Endothelial cell of umbilical vein (primary cell): ENCODE measurements around the gene EXOC3. TPM values are rescaled to one million over a fixed set of nuclear protein-coding genes. Genes with fewer than 3 reads are reported as not detected.

Experiments
- BruUV-seq: library from RNA; stranded (reverse); fragments of 400-500 nt; replicated peaks from 2 replicates; lab custom pipeline; 2021; lab: Mats Ljungman, UMichigan
- CTCF ChIA-PET: fragments of 300-600, 350-600 bp; sonication (Branson Sonifier 250); formaldehyde crosslinking; loops from one replicate; lab custom pipeline; 2021; ENCODE audit warnings: antibody characterized with exemption, inconsistent platforms; lab: Charles Lee
- POLR2A ChIA-PET: fragments of 300-600, 350-600 bp; sonication (Branson Sonifier 250); formaldehyde crosslinking; loops from one replicate; lab custom pipeline; 2021; ENCODE audit warnings: antibody characterized with exemption, inconsistent platforms; lab: Charles Lee
- DNase-seq: peaks from one replicate; pipeline ENCODE4 v3.0.0-alpha.2; 2011; ENCODE audit warnings: low read depth, low spot score
- FAIRE-seq: peaks from 2 replicates; lab custom pipeline; 2011; peaks lifted over from hg19 to GRCh38; lab: Jason Lieb, UNC
- H2AFZ ChIP-seq: 2 replicates; pipeline ENCODE4 v1.6.0; 2012; ENCODE audit warnings: low read depth, low read length, control low read depth, inconsistent platforms
- H3K27ac ChIP-seq: 2 replicates; pipeline ENCODE4 v1.5.1; 2011; ENCODE audit warnings: low read depth, mild to moderate bottlenecking, control low read depth, low read length, moderate library complexity; ENCODE audit not compliant: insufficient read depth
- H3K27me3 ChIP-seq, 2 experiments: 2 replicates each; pipeline versions ENCODE4 v1.6.0 to v1.6.1; 2011; ENCODE audit warnings: low read length in 2 of 2, mixed read lengths in 1 of 2; ENCODE audit not compliant: control insufficient read depth in 2 of 2, insufficient read depth in 2 of 2
- H3K36me3 ChIP-seq, 2 experiments: 2 replicates in 1 of 2; 3 replicates in 1 of 2; pipeline ENCODE4 v1.5.1; 2011; ENCODE audit warnings: low read length in 2 of 2, mild to moderate bottlenecking in 1 of 2, moderate library complexity in 1 of 2; ENCODE audit not compliant: control insufficient read depth in 2 of 2, insufficient read depth in 2 of 2; ENCODE audit errors: extremely low read depth in 1 of 2
- H3K4me1 ChIP-seq: 3 replicates; pipeline ENCODE4 v1.5.1; 2011; ENCODE audit warnings: mild to moderate bottlenecking, low read length; ENCODE audit not compliant: control insufficient read depth, insufficient read depth; ENCODE audit errors: extremely low read depth
- H3K4me2 ChIP-seq: 2 replicates; pipeline ENCODE4 v1.6.1; 2011; ENCODE audit warnings: low read length, control low read depth, mixed read lengths; ENCODE audit not compliant: insufficient read depth
- H3K4me3 ChIP-seq, 3 experiments: fragments of 200-600 bp in 1 of 3; sonication (generic), shearing (Covaris generic) in 1 of 3; replicated peaks in 1 of 3; 2 replicates each; pipeline ENCODE4 v1.5.1; 2011 to 2016; ENCODE audit warnings: control low read depth in 3 of 3, low read length in 3 of 3, mild to moderate bottlenecking in 2 of 3, inconsistent platforms in 1 of 3, low read depth in 1 of 3, moderate library complexity in 1 of 3; ENCODE audit not compliant: insufficient read depth in 1 of 3
- H3K79me2 ChIP-seq: 2 replicates; pipeline ENCODE4 v1.6.0; 2012; ENCODE audit warnings: low read length, inconsistent platforms; ENCODE audit not compliant: control insufficient read depth, insufficient read depth
- H3K9ac ChIP-seq: replicated peaks from 2 replicates; pipeline ENCODE3; 2011; ENCODE audit warnings: low read length, control low read depth; ENCODE audit not compliant: insufficient read depth; ENCODE audit errors: extremely low read depth
- H3K9me1 ChIP-seq: replicated peaks from 3 replicates; pipeline ENCODE4 v1.6.0; 2011; ENCODE audit warnings: mild to moderate bottlenecking, low read length; ENCODE audit not compliant: control insufficient read depth, insufficient read depth; ENCODE audit errors: extremely low read depth
- H3K9me3 ChIP-seq: replicated peaks from 2 replicates; pipeline ENCODE4 v1.5.1; 2012; ENCODE audit warnings: low read length, inconsistent platforms; ENCODE audit not compliant: control insufficient read depth, insufficient read depth
- H4K20me1 ChIP-seq: replicated peaks from 2 replicates; pipeline ENCODE3; 2011; ENCODE audit warnings: mild to moderate bottlenecking, low read length; ENCODE audit not compliant: control insufficient read depth, insufficient read depth; ENCODE audit errors: extremely low read depth
- EZH2 ChIP-seq: IDR thresholded peaks from 2 replicates; pipeline ENCODE4 v1.6.1; 2012; ENCODE audit warnings: borderline replicate concordance, low read depth, mild to moderate bottlenecking, moderate library complexity, low read length, inconsistent platforms; ENCODE audit not compliant: severe bottlenecking
- FOS ChIP-seq: IDR thresholded peaks from 2 replicates; pipeline ENCODE4 v1.6.1; 2011; ENCODE audit warnings: mild to moderate bottlenecking, low read length, moderate library complexity, borderline replicate concordance; ENCODE audit not compliant: insufficient read depth
- GATA2 ChIP-seq: IDR thresholded peaks from 2 replicates; pipeline ENCODE4 v1.7.0; 2011; ENCODE audit warnings: low read depth, mild to moderate bottlenecking, moderate library complexity, mixed read lengths, low read length; ENCODE audit not compliant: insufficient read length, insufficient read depth
- JUN ChIP-seq: IDR thresholded peaks from 2 replicates; pipeline ENCODE4 v1.6.1; 2011; ENCODE audit warnings: borderline replicate concordance, low read depth; ENCODE audit not compliant: insufficient read length, insufficient read depth
- MYC ChIP-seq: IDR thresholded peaks from one replicate; pipeline ENCODE4 v1.6.1; 2011; ENCODE audit warnings: mild to moderate bottlenecking, low read depth, low read length
- POLR2A ChIP-seq: IDR thresholded peaks from 2 replicates; pipeline ENCODE4 v1.6.1; 2012; ENCODE audit warnings: low read depth, mild to moderate bottlenecking, control low read depth, low read length
- POLR2AphosphoS5 ChIP-seq: IDR thresholded peaks from 2 replicates; pipeline ENCODE4 v1.6.1; 2012; ENCODE audit warnings: low read depth, mild to moderate bottlenecking, control low read depth, low read length, moderate library complexity; ENCODE audit not compliant: insufficient read depth
- dilution Hi-C: fragments of 300-500 bp; cut with MboI; formaldehyde crosslinking; loops from one replicate; pipeline ENCODE4 v1.15.0; 2019; ENCODE audit warnings: low sequenced_read_pairs; ENCODE audit not compliant: extremely low pct_ligation_motif_present
- intact Hi-C: fragments of 100-400 bp; cut with micrococcal nuclease; formaldehyde crosslinking; loops from one replicate; pipeline ENCODE4 v1.10.0; 2022
- polyA plus RNA-seq, 4 experiments: library from polyadenylated mRNA; depleted of rRNA in 3 of 4; stranded (reverse) in 3 of 4; unstranded in 1 of 4; fragments of >200 nt; gene quantifications; 2 replicates each; pipeline versions ENCODE4 v1.2.1 to v1.2.3, GENCODE V29; 2011 to 2012; ENCODE audit warnings: missing spikeins in 1 of 4
- total RNA-seq: library from RNA; stranded (reverse); gene quantifications from 2 replicates; pipeline ENCODE4 v1.2.3, GENCODE V29; 2021
- TF ChIP-seq, protein P1 (sequence below), 2 donors: IDR thresholded peaks; 1 replicate in 1 of 2; 2 replicates in 1 of 2; pipeline ENCODE4 v1.5.1; 2011; ENCODE audit warnings: low read length in 2 of 2, mild to moderate bottlenecking in 2 of 2, moderate library complexity in 2 of 2, control low read depth in 1 of 2, inconsistent platforms in 1 of 2, low read depth in 1 of 2; ENCODE audit not compliant: insufficient read depth in 1 of 2; ENCODE audit errors: extremely low read depth in 1 of 2
- TF ChIP-seq, protein P2 (sequence below): IDR thresholded peaks from 2 replicates; pipeline ENCODE4 v1.6.1; 2011; ENCODE audit not compliant: insufficient read depth, insufficient read length

The EXOC3 gene
- total and polyA plus RNA-seq, 2 donors (not counting 3 experiments of a cell fraction or from before 2014, with no cell fraction given), result 26.4 to 52.9 TPM

DNA sequence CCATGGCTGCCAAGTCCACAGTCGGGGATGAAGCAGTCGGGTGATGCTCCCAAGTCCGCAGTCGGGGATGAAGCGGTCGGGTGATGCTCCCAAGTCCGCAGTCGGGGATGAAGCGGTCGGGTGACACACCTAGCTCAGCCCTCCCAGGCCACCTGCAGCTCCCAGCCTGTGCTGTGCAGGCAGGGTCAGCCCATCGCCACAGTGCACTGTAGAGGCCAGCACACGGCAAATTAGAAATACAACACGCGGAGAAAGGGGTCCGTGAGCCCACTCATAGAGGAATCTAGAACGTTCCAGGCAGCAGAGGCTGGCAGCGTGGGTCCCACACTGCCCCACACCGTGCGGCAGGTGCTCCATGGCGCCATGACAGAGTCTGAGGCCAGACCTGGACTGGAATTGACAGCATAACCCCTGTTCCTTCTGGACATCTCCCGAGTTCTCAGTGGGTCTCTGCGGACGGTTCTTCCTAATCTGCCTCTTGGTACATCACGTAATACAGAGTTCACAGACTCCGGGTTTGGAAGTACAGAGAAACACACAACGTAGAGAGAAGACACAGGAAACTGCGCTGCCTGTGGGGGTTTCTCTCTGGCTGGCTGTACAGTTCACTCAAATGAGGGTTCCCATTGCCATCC is 7.7 kb upstream of the EXOC3 start:
- H3K4me2 ChIP-seq, result no peak overlapping the region
- intact Hi-C loops, result no loop called here
- H3K36me3 ChIP-seq, result no peaks in the 10 kb centered on the region
- no peaks in the 10 kb centered on the region for H3K79me2 ChIP-seq
- no peaks in the 10 kb centered on the region for H4K20me1 ChIP-seq
- no peaks in the 10 kb centered on the region for H3K4me1 ChIP-seq
- H3K9ac ChIP-seq, result no peak overlapping the region
- H3K9me3 ChIP-seq, result no peaks in the 10 kb centered on the region
- BruUV-seq, result no TSS peak
- DNase-seq, result no peak
- H3K27me3 ChIP-seq, result no peaks in the 10 kb centered on the region
- CTCF ChIA-PET, result interaction anchor here (1.0 to 7.1 kb wide), 5 partner anchors 91 to 247 kb away, joined by 3 to 94 read pairs (median 4); partner anchors contain the start of gene AHRR
- POLR2A ChIA-PET, result no interaction called here
- no peak overlapping the region for H3K4me3 ChIP-seq
- FAIRE-seq, result no peak
- no peaks in the 10 kb centered on the region for H3K9me1 ChIP-seq
- no peak overlapping the region for H3K27ac ChIP-seq
- dilution Hi-C loops, result no loop called here
- TF ChIP-seq POLR2A (no peak), GATA2 (no peak), JUN (no peak), MYC (no peak), FOS (no peak), POLR2AphosphoS5 (no peak), EZH2 (no peak)
- TF ChIP-seq, protein P1, sequence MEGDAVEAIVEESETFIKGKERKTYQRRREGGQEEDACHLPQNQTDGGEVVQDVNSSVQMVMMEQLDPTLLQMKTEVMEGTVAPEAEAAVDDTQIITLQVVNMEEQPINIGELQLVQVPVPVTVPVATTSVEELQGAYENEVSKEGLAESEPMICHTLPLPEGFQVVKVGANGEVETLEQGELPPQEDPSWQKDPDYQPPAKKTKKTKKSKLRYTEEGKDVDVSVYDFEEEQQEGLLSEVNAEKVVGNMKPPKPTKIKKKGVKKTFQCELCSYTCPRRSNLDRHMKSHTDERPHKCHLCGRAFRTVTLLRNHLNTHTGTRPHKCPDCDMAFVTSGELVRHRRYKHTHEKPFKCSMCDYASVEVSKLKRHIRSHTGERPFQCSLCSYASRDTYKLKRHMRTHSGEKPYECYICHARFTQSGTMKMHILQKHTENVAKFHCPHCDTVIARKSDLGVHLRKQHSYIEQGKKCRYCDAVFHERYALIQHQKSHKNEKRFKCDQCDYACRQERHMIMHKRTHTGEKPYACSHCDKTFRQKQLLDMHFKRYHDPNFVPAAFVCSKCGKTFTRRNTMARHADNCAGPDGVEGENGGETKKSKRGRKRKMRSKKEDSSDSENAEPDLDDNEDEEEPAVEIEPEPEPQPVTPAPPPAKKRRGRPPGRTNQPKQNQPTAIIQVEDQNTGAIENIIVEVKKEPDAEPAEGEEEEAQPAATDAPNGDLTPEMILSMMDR (IDR thresholded peaks at IDR 0.05; ENCODE audit: extremely low read depth in 1 of 2, insufficient read depth in 1 of 2, low read depth in 1 of 2, low read length in 2 of 2), result no peak
- TF ChIP-seq, protein P2, sequence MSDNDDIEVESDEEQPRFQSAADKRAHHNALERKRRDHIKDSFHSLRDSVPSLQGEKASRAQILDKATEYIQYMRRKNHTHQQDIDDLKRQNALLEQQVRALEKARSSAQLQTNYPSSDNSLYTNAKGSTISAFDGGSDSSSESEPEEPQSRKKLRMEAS, result no peak
- no peak overlapping the region for H2AFZ ChIP-seq
